HepG2 (cell line): ENCODE measurements around the gene SULT6B1. TPM values are rescaled to one million over a fixed set of nuclear protein-coding genes. Genes with fewer than 3 reads are reported as not detected.

Experiments used
- ATAC-seq: fragments of 200-7000 bp; cut with Tn5 transposase; 3 replicates; pipeline ENCODE4 v1.9.1; 2020; ENCODE audit warnings: mild to moderate bottlenecking, moderate library complexity
- BruUV-seq: library from RNA; stranded (reverse); fragments of 400-500 nt; replicated peaks from 2 replicates; lab custom pipeline; 2021; lab: Mats Ljungman, UMichigan
- CTCF ChIA-PET: fragments of 300-600 bp; formaldehyde crosslinking; extraction: SDS; loops from one replicate; lab custom pipeline; 2021; ENCODE audit warnings: low total read pairs, inconsistent platforms, low intra/inter-chr PET ratio; lab: Yijun Ruan, JAX
- POLR2A ChIA-PET: fragments of 350-600 bp; sonication (Branson Sonifier 250); formaldehyde crosslinking; loops from one replicate; lab custom pipeline; 2020; ENCODE audit warnings: antibody characterized with exemption, inconsistent platforms; lab: Yijun Ruan, JAX
- DNase-seq: peaks from one replicate; pipeline ENCODE4 v3.0.0-alpha.2; 2015; ENCODE audit warnings: low spot score
- FAIRE-seq: peaks from 3 replicates; lab custom pipeline; 2011; peaks lifted over from hg19 to GRCh38; lab: Jason Lieb, UNC
- H2AFZ ChIP-seq: one replicate; pipeline ENCODE4 v1.6.1; 2011; ENCODE audit warnings: low read length, inconsistent platforms
- H3K27ac ChIP-seq: fragments of 300-600 bp; 3 replicates; pipeline ENCODE4 v1.8.0; 2011; ENCODE audit warnings: mixed run types, mild to moderate bottlenecking, mixed read lengths, low read length, inconsistent platforms; ENCODE audit not compliant: insufficient read depth; ENCODE audit errors: extremely low read length
- H3K27me3 ChIP-seq, 2 experiments: fragments of 200-600 bp in 1 of 2; 2 replicates in 1 of 2; 3 replicates in 1 of 2; pipeline versions ENCODE4 v1.6.0 to v1.8.0; 2011; ENCODE audit warnings: low read length in 2 of 2, mild to moderate bottlenecking in 2 of 2, moderate library complexity in 2 of 2, inconsistent platforms in 1 of 2; ENCODE audit not compliant: insufficient read depth in 2 of 2, control insufficient read depth in 1 of 2
- H3K36me3 ChIP-seq, 2 experiments: fragments of 200-600 bp in 1 of 2; replicated peaks in 1 of 2; 2 replicates in 1 of 2; 3 replicates in 1 of 2; pipeline versions ENCODE4 v1.5.1 to v1.8.0; 2011; ENCODE audit warnings: low read length in 2 of 2, inconsistent platforms in 1 of 2; ENCODE audit not compliant: insufficient read depth in 2 of 2, control insufficient read depth in 1 of 2
- H3K4me1 ChIP-seq: 2 replicates; pipeline ENCODE4 v1.5.1; 2012; ENCODE audit warnings: low read length, inconsistent platforms; ENCODE audit not compliant: insufficient read depth
- H3K4me2 ChIP-seq: 2 replicates; pipeline ENCODE4 v1.6.0; 2011; ENCODE audit warnings: low read depth, low read length, inconsistent platforms
- H3K4me3 ChIP-seq, 3 experiments: fragments of 200-600 bp in 1 of 3; sonication (generic), shearing (Covaris generic) in 1 of 3; replicated peaks in 1 of 3; 2 replicates each; pipeline ENCODE4 v1.5.1; 2011 to 2016; ENCODE audit warnings: low read length in 3 of 3, inconsistent platforms in 2 of 3, low read depth in 2 of 3, mild to moderate bottlenecking in 2 of 3, control low read depth in 1 of 3, mixed read lengths in 1 of 3; ENCODE audit not compliant: insufficient read depth in 1 of 3
- H3K79me2 ChIP-seq: one replicate; pipeline ENCODE4 v1.6.1; 2011; ENCODE audit warnings: low read length, inconsistent platforms; ENCODE audit not compliant: insufficient read depth
- H3K9ac ChIP-seq: 2 replicates; pipeline ENCODE4 v1.6.0; 2011; ENCODE audit warnings: mild to moderate bottlenecking, low read depth, low read length, inconsistent platforms; ENCODE audit not compliant: insufficient read depth
- H3K9me3 ChIP-seq: 2 replicates; pipeline ENCODE4 v1.5.1; 2012; ENCODE audit warnings: mild to moderate bottlenecking, low read length
- H4K20me1 ChIP-seq: 2 replicates; pipeline ENCODE4 v1.6.0; 2011; ENCODE audit warnings: inconsistent platforms, mild to moderate bottlenecking, low read length, moderate library complexity; ENCODE audit not compliant: insufficient read depth
- NFE2 ChIP-seq: sonication (generic); formaldehyde crosslinking; IDR thresholded peaks from 2 replicates; pipeline ENCODE4 v1.4.0; 2020; ENCODE audit warnings: missing genetic modification reagents
- PRPF4 ChIP-seq: fragments of 200-400 bp; formaldehyde crosslinking; IDR thresholded peaks from 2 replicates; pipeline ENCODE4 v1.6.1; 2016; ENCODE audit warnings: low read length, low read depth; ENCODE audit not compliant: poor library complexity, severe bottlenecking
- SATB2 ChIP-seq: sonication (generic); formaldehyde crosslinking; IDR thresholded peaks from 2 replicates; pipeline ENCODE4 v1.5.0; 2020; ENCODE audit warnings: missing genetic modification reagents
- TBP ChIP-seq: sonication (generic); formaldehyde crosslinking; IDR thresholded peaks from 2 replicates; pipeline ENCODE4 v1.5.0; 2020; ENCODE audit warnings: missing genetic modification reagents
- ZBTB1 ChIP-seq: sonication (generic); formaldehyde crosslinking; IDR thresholded peaks from 2 replicates; pipeline ENCODE4 v1.4.0; 2020; ENCODE audit warnings: missing genetic modification reagents, borderline replicate concordance
- ZBTB40 ChIP-seq, 2 experiments: fragments of 450-650 bp in 1 of 2; sonication (generic) in 1 of 2; formaldehyde crosslinking in 1 of 2; IDR thresholded peaks; 2 replicates each; pipeline versions ENCODE4 v1.6.1 to v1.8.0; 2016 to 2022; ENCODE audit warnings: antibody characterized with exemption in 1 of 2, mild to moderate bottlenecking in 1 of 2, missing genetic modification reagents in 1 of 2
- ZNF224 ChIP-seq: sonication (generic); formaldehyde crosslinking; IDR thresholded peaks from 2 replicates; pipeline ENCODE4 v1.5.0; 2020; ENCODE audit warnings: mild to moderate bottlenecking, missing genetic modification reagents
- ZNF367 ChIP-seq: sonication (generic); formaldehyde crosslinking; IDR thresholded peaks from 2 replicates; pipeline ENCODE4 v1.4.0; 2020; ENCODE audit warnings: missing genetic modification reagents, borderline replicate concordance
- ZNF614 ChIP-seq: IDR thresholded peaks from 2 replicates; pipeline ENCODE4 v1.6.1; 2018; ENCODE audit warnings: missing biosample characterization, missing genetic modification reagents, inconsistent platforms, borderline replicate concordance
- ZNF703 ChIP-seq: sonication (generic); formaldehyde crosslinking; IDR thresholded peaks from 2 replicates; pipeline ENCODE4 v1.5.1; 2020; ENCODE audit warnings: missing genetic modification reagents, mild to moderate bottlenecking, moderate library complexity, borderline replicate concordance
- ZNF878 ChIP-seq: sonication (generic); formaldehyde crosslinking; IDR thresholded peaks from 2 replicates; pipeline ENCODE4 v1.8.1; 2023; ENCODE audit warnings: mild to moderate bottlenecking, missing genetic modification reagents, moderate library complexity
- ZSCAN31 ChIP-seq: sonication (generic); formaldehyde crosslinking; IDR thresholded peaks from 2 replicates; pipeline ENCODE4 v1.5.0; 2020; ENCODE audit warnings: low read depth, mild to moderate bottlenecking, missing genetic modification reagents
- WGBS: methylation state at CpG from one replicate; pipeline ENCODE4 v1.1.6; 2017; ENCODE audit warnings: low lambda C conversion rate; 5-methylcytosine and 5-hydroxymethylcytosine counted together
- in situ Hi-C: cut with HindIII; loops from 2 replicates; pipeline ENCODE4 v1.10.0; 2017; ENCODE audit warnings: low pct_unique_long_range_greater_than_20kb; ENCODE audit not compliant: extremely low pct_ligation_motif_present
- intact Hi-C: fragments of 100-400 bp; cut with micrococcal nuclease; formaldehyde crosslinking; loops from one replicate; pipeline ENCODE4 v1.10.0; 2022; ENCODE audit not compliant: unreplicated experiment
- polyA plus RNA-seq, 8 experiments: library from polyadenylated mRNA; depleted of rRNA in 3 of 8; stranded (reverse) in 7 of 8; unstranded in 1 of 8; fragments of >200 nt; fragmentation: Illumina TruSeq in 4 of 8; extraction: Trizol in 4 of 8; gene quantifications; 2 replicates each; pipeline versions ENCODE4 v1.2.1 to v1.2.3, GENCODE V29; 2011 to 2016; ENCODE audit warnings: low read depth in 4 of 8, missing spikeins in 1 of 8, mixed read lengths in 1 of 8; ENCODE audit not compliant: insufficient read depth in 1 of 8
- total RNA-seq, 5 experiments: library from RNA; depleted of rRNA; stranded (reverse); fragments of >200 nt; fragmentation: Illumina TruSeq; extraction: Trizol; gene quantifications; 2 replicates each; pipeline ENCODE4 v1.2.3, GENCODE V29; 2016; ENCODE audit warnings: low read depth in 1 of 5
- TF ChIP-seq, protein P1 (sequence below): IDR thresholded peaks from 2 replicates; pipeline ENCODE4 v1.6.1; 2016

The SULT6B1 gene
- total and polyA plus RNA-seq, 2 of the 13 experiments (the other 11 are each of a cell fraction or from before 2014, with no cell fraction given) = not detected

DNA sequence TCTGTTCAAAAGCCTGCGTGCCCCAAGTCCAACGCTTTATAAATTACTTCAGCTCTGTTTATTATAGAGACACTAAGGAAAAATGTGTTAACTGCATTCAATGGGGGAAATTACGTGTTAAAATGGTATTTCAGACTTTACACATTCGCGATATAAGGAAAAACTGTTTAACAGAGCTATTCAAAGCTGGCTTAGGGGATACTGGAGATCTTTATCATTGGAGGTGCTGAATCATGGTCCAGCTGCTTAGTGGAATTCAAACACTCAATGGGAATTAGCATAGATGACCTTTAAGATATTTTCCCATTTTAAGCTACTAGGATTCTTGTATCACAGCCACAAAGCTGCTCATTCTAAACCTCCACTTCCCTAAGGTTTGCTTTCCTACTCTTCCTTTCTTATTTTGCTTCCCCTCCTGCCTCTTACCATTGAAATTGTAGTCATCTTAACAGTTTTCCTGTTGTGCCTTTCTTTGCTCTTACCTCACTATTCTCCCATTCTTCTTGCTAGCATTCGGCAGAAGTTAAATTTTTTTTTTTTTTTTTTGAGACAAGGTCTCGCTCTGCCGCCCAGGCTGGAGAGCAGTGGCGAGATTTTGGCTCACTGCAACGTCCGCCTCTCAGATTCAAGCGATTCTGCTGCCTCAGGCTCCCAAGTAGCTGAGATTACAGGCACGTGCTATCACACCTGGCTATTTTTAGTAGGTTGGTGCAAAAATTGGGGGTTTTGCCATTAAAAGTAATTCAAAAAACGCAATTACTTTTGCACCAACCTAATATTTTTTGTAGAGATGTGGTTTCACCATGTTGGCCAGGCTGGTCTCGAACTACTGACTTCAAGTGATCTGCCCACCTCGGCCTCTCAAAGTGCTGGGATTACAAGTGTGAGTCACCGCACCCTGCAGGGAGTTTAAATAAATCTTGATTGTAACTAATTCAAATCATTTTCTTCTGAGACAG lies 6.5 kb downstream of the SULT6B1 start:
- no peaks in the 10 kb centered on the region for H4K20me1 ChIP-seq
- H3K4me3 ChIP-seq = no peak overlapping the region
- peaks cover 7% of the 10 kb centered on the region for H3K4me1 ChIP-seq
- ChIA-PET CTCF (no interaction called here), POLR2A (interaction anchor here (0.8 kb wide), 1 partner anchor 25 kb away, joined by 3 read pairs; the partner anchor contains the start of gene EIF2AK2)
- no peak overlapping the region for H3K9ac ChIP-seq
- H3K27ac ChIP-seq = no peak overlapping the region
- DNase-seq (no peak), FAIRE-seq (no peak), ATAC-seq (no peak)
- no TSS peak for BruUV-seq
- intact Hi-C loops = no loop called here
- H2AFZ ChIP-seq = no peak overlapping the region
- peaks cover 1 to 12% of the 10 kb centered on the region in 2 experiments; a peak in 3 of 5 replicates for H3K27me3 ChIP-seq
- H3K36me3 ChIP-seq = no peaks in the 10 kb centered on the region
- H3K9me3 ChIP-seq = no peaks in the 10 kb centered on the region
- in situ Hi-C loops = no loop called here
- no peak overlapping the region for H3K4me2 ChIP-seq
- H3K79me2 ChIP-seq = no peaks in the 10 kb centered on the region
- 50% methylated on average over 17 of the region's 17 CpGs for WGBS
- TF ChIP-seq SATB2 (no peak), ZNF367 (CRISPR knock-in tag) (no peak), ZNF703 (no peak), ZNF614 (CRISPR knock-in tag) (no peak), TBP (CRISPR knock-in tag) (no peak), ZBTB40 (IDR thresholded peaks at IDR 0.05) (peak; percentile 69), ZBTB40 (CRISPR knock-in tag; IDR thresholded peaks at IDR 0.05) (no peak), ZNF224 (CRISPR knock-in tag) (no peak), ZSCAN31 (CRISPR knock-in tag) (no peak), ZNF878 (CRISPR knock-in tag) (no peak), ZBTB1 (no peak), PRPF4 (no peak), NFE2 (CRISPR knock-in tag) (peak; percentile 78)
- TF ChIP-seq, protein P1, sequence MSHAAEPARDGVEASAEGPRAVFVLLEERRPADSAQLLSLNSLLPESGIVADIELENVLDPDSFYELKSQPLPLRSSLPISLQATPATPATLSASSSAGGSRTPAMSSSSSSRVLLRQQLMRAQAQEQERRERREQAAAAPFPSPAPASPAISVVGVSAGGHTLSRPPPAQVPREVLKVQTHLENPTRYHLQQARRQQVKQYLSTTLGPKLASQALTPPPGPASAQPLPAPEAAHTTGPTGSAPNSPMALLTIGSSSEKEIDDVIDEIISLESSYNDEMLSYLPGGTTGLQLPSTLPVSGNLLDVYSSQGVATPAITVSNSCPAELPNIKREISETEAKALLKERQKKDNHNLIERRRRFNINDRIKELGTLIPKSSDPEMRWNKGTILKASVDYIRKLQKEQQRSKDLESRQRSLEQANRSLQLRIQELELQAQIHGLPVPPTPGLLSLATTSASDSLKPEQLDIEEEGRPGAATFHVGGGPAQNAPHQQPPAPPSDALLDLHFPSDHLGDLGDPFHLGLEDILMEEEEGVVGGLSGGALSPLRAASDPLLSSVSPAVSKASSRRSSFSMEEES (CRISPR knock-in tag) = no peak
